ENCODE results near the gene SGMS1. TPM values are rescaled to one million over a fixed set of nuclear protein-coding genes. Genes with fewer than 3 reads are reported as not detected.

Gene SGMS1
- polyA plus RNA-seq, 1 experiment: 21.1 TPM

- CTCF ChIA-PET: interaction anchor here (1.0 to 1.6 kb wide), 3 partner anchors 8 to 32 kb away, joined by 3 to 4 read pairs (median 3); no protein-coding TSS in a partner anchor
- H3K27me3 ChIP-seq (ENCODE audit: control insufficient read depth, insufficient read depth, low read length): no peaks in the 10 kb centered on the region
- POLR2A ChIA-PET: interaction anchor here (0.5 to 0.6 kb wide), 3 partner anchors 55 to 1988 kb away, joined by 3 to 7 read pairs (median 4); partner anchors contain the start of gene DKK1
- no peaks in the 10 kb centered on the region for H3K36me3 ChIP-seq (ENCODE audit: control insufficient read depth, insufficient read depth, low read length)
- no peak overlapping the region for H3K4me3 ChIP-seq (ENCODE audit: low read depth, low read length)
- no peak for TF ChIP-seq CTCF (IDR thresholded peaks at IDR 0.05; ENCODE audit: insufficient read depth, low read depth, low read length)
- peak; percentile 86 for DNase-seq (ENCODE audit: low read depth)
Observed at GRCh38 chr10:50325449-50326171, 298.1 kb downstream of the SGMS1 start.

- Histone ChIP-seq H3K4me3 (ENCODE audit: low read depth, low read length) (no peak overlapping the region), H3K36me3 (ENCODE audit: control insufficient read depth, insufficient read depth, low read length) (no peaks in the 10 kb centered on the region), H3K27me3 (ENCODE audit: control insufficient read depth, insufficient read depth, low read length) (no peaks in the 10 kb centered on the region)
- ChIA-PET POLR2A (no interaction called here), CTCF (interaction anchor here (1.1 kb wide), 1 partner anchor 24 kb away, joined by 4 read pairs; no protein-coding TSS in a partner anchor)
- DNase-seq (ENCODE audit: low read depth): no peak
- no peak for TF ChIP-seq CTCF (IDR thresholded peaks at IDR 0.05; ENCODE audit: insufficient read depth, low read depth, low read length)
Observed at GRCh38 chr10:50324680-50325393, 298.9 kb downstream of the SGMS1 start.

GRCh38 chr10:50324046-50324445 lies 299.7 kb downstream of the SGMS1 start:
- POLR2A ChIA-PET: no interaction called here
- no peaks in the 10 kb centered on the region for H3K27me3 ChIP-seq (ENCODE audit: control insufficient read depth, insufficient read depth, low read length)
- H3K4me3 ChIP-seq (ENCODE audit: low read depth, low read length): no peak overlapping the region
- CTCF ChIA-PET: interaction anchor here (1.1 to 1.3 kb wide), 2 partner anchors 11 to 23 kb away, joined by 4 to 5 read pairs; no protein-coding TSS in a partner anchor
- H3K36me3 ChIP-seq (ENCODE audit: control insufficient read depth, insufficient read depth, low read length): no peaks in the 10 kb centered on the region
- no peak for TF ChIP-seq CTCF (IDR thresholded peaks at IDR 0.05; ENCODE audit: insufficient read depth, low read depth, low read length)
- DNase-seq (ENCODE audit: low read depth): no peak

GRCh38 chr10:50322077-50322476 lies 301.7 kb downstream of the SGMS1 start:
- ChIA-PET CTCF (interaction anchor here (0.7 to 0.8 kb wide), 2 partner anchors 10 to 30 kb away, joined by 4 read pairs; no protein-coding TSS in a partner anchor), POLR2A (no interaction called here)
- Histone ChIP-seq H3K36me3 (ENCODE audit: control insufficient read depth, insufficient read depth, low read length) (no peaks in the 10 kb centered on the region), H3K27me3 (ENCODE audit: control insufficient read depth, insufficient read depth, low read length) (no peaks in the 10 kb centered on the region), H3K4me3 (ENCODE audit: low read depth, low read length) (no peak overlapping the region)
- no peak for DNase-seq (ENCODE audit: low read depth)
- no peak for TF ChIP-seq CTCF (IDR thresholded peaks at IDR 0.05; ENCODE audit: insufficient read depth, low read depth, low read length)

- CTCF ChIA-PET: interaction anchor here (1.1 kb wide), 1 partner anchor 8 kb away, joined by 4 read pairs; no protein-coding TSS in a partner anchor
Observed at GRCh38 chr10:50318129-50318528, 305.6 kb downstream of the SGMS1 start.

More at GRCh38 chr10:50318129-50318528, 305.6 kb downstream of the SGMS1 start:
- POLR2A ChIA-PET: no interaction called here
- no peak for DNase-seq (ENCODE audit: low read depth)
- Histone ChIP-seq H3K36me3 (ENCODE audit: control insufficient read depth, insufficient read depth, low read length) (no peaks in the 10 kb centered on the region), H3K4me3 (ENCODE audit: low read depth, low read length) (no peak overlapping the region), H3K27me3 (ENCODE audit: control insufficient read depth, insufficient read depth, low read length) (no peaks in the 10 kb centered on the region)
- no peak for TF ChIP-seq CTCF (IDR thresholded peaks at IDR 0.05; ENCODE audit: insufficient read depth, low read depth, low read length)
